GM18498 (cell line): ENCODE data around the gene PITX2.

Experiments
- ATAC-seq: cut with Tn5 transposase; IDR thresholded peaks from one replicate; pipeline ENCODE4 v1.9.1; 2021; ENCODE audit warnings: mild to moderate bottlenecking, moderate library complexity; ENCODE audit not compliant: unreplicated experiment

PITX2 gene

GRCh38 chr4:110622841-110623717, at the start of gene PITX2:
Gene PITX2, minus strand, starts transcription at chr4:110623077. Its CDS starts 617 bp downstream, at chr4:110622460.
- peak; percentile 93 for ATAC-seq

- no peak for ATAC-seq
Measured at GRCh38 chr4:110671679-110672078, 48.8 kb upstream of the PITX2 start.

DNA sequence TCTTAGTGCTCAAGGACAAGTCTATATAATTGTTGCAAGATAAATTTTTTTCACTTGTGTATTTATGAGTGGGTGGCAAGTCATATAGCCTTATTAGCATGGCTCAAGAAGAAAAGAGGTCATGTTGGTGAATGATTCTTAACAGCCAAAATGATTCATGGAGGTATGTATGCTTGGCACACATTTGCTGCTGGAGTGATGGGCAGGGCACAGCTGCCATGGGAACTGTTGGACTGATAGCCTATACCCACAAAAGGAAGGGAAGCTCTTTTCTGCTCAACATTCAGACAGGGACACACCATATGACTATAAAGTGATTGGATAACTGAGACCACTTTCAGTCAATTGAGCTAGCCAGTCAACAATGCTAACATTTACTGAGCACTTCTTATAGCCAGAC, 46.8 kb upstream of the PITX2 start:
- no peak for ATAC-seq

- no peak for ATAC-seq
Measured at GRCh38 chr4:110668463-110669235, 45.8 kb upstream of the PITX2 start.

GRCh38 chr4:110667670-110668069, 44.8 kb upstream of the PITX2 start:
- ATAC-seq: no peak

GRCh38 chr4:110666030-110666429, 43.2 kb upstream of the PITX2 start:
- no peak for ATAC-seq

GRCh38 chr4:110663738-110664444, 41.0 kb upstream of the PITX2 start:
- no peak for ATAC-seq

GRCh38 chr4:110663206-110663605, 40.3 kb upstream of the PITX2 start:
- ATAC-seq: no peak

- ATAC-seq: no peak
Measured at GRCh38 chr4:110660755-110661154, 37.9 kb upstream of the PITX2 start.

DNA sequence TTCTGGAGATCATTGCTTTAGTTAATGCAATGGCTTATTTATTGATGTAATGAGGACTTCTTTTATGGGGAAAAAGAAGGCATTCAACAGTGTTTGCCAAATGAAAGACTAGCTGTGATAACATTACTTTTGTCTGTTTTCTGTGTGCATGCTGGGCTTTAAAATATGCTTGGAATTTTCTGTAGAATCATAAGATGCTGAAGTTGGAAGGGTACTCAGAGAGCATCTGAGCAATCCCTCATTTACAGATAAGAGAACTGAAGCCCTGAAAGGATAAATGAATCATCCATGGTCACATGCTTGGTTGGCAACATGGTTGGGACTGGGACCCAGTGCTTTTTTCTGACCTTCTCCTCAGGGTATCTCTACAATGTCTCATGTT, 31.4 kb upstream of the PITX2 start:
- ATAC-seq: no peak

DNA sequence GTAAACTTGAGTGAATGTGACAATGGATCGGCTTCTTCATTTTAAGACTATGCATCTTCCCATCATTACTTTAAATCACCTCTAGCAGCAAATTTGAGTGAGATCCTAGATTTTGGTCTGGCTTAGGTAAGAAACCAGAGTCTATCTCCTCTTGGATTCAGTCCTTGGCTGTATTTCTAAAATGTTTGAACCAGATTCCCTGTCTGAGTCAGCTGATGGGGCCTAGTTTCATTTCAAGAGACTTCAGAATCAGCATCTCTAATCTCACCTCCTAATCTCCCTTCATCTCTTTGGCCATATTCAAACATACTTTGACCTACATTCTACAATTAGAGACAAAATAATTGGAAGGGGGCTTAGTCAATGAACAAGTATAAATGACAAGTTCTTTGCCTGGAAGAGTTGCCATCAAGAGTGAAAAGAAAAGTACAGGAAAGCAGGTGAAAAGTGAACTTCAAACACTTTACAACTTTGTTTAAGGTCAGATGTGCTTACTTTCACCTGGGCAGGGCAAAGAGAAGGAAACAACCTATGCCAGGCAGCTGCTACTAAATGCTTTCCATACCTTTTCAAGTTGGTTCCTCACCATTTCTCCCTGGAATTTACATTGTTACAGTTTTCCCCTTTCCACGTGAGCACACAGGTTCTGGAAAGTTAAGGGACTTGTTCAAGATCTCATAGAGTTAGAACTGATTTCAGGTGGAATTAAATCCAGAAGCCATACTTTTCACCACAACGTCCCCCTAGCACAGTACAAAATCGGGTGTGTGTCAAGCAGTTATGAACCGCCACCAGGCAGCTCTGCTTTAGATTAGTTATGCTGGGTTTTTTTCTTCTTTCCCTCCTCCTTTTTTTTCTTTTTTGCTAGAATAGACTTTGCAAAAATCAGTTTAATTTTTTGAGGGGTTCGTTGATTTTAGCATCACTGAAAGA, 30.7 kb upstream of the PITX2 start:
- ATAC-seq: no peak

- no peak for ATAC-seq
Measured at GRCh38 chr4:110644008-110644407, 21.1 kb upstream of the PITX2 start.

GRCh38 chr4:110643096-110643495, 20.2 kb upstream of the PITX2 start:
- ATAC-seq: no peak

DNA sequence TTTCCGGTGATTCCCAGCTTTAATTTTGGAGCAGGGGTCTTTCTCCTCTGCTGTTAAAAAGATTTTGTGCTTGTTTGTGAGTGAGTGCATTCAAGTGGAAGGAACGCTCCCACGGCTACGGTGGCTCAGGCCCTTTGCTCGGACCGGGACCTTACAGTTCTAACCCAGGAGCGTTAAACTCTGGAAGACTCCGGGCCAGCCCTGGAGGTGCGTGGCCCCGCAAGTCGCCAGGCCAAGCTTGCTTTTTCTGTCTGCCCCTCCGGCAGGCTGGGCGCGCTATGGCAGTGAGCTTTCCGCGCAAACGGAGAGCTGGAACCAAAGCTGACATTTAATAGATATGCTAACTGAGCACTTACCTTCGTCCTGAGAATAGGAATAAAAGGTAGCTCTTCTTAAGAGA, 18.3 kb upstream of the PITX2 start:
- ATAC-seq: no peak

GRCh38 chr4:110640576-110640975, 17.7 kb upstream of the PITX2 start:
- no peak for ATAC-seq

GRCh38 chr4:110639207-110640090, 16.6 kb upstream of the PITX2 start:
- ATAC-seq: no peak

DNA sequence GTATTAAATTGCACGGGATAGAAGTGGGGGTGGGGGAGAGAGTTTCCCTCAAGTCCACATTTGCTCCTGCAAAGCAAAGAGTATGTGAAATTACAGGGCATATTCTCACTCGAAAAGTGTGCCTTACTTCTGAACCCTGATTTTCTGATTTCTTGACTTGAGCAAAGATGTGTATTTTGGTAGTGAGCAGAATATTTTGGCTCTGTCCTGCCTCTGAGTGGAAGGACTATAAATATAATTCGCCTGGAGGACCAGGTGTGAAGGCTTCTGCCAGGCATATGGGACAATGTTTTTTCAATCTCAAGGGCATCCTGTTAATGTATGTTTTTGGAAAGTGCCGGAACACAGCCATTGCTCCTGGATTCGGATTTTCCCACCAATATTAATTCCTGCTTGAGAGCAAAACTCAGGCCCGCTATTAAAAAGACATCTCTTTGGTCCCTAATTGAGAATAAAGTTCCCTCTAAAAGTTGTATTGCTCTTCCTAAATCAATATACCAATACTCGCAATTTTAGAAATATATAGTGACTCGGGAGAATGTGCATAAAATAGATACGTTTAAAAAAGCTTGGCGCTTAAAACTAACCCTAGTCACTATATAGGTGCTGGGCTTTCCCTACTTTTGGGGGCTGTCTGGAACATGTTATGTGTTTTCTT, 15.3 kb upstream of the PITX2 start:
- no peak for ATAC-seq

DNA sequence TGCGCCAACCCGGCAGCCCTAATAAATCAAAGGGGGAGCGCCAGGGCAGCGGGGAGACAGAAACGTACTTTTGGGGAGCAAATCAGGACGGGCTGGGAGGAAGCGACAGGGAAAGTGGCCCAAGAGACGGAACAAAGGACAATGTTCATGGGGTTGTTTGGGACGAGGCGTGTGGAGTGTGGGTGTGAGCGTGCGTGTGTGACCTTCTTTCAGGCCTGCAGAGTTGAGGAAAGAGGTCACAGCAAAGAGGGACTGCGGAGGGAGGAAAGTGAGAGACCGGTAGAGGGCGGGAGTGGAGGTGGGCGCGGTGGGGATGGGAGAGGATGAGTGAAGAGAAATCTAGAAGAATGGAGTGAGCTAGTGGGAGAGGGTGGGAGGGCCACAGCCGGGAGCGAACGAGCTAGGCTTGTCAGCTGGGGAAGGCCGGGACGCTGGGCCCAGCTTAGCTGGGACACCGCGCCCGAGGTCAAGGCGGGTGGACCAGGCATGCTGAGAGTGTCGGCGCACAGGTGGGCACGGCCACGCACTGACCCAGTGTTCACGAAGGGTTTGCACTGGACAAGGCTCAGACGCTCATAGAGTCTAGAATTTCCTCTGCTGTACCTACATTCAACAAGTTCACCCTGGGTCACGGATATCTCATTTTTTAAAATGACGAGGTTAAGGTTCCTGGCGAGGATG, 14.7 kb upstream of the PITX2 start:
- ATAC-seq: no peak
